A549 (cell line): Measurements from ENCODE around the gene DAB2. TPM values are rescaled to one million over a fixed set of nuclear protein-coding genes. Genes with fewer than 3 reads are reported as not detected.
A peak's percentile ranks its signal among the peaks of the same experiment; 100 is the strongest.

Experiments
- ATAC-seq, 2 experiments: fragments of 200-7000 bp in 1 of 2; fragments of >200 bp in 1 of 2; cut with Nextera tagmentation in 1 of 2; cut with Tn5 transposase in 1 of 2; 3 replicates each; pipeline versions ENCODE4 v1.8.0 to v1.9.1; 2018 to 2020; ENCODE audit warnings: mild to moderate bottlenecking in 1 of 2, moderate library complexity in 1 of 2
- CTCF ChIA-PET: fragments of 300-600 bp; sonication (Branson Sonifier 250); formaldehyde crosslinking; extraction: SDS; loops from one replicate; lab custom pipeline; 2021; ENCODE audit warnings: antibody characterized with exemption, inconsistent platforms; lab: Yijun Ruan, JAX
- POLR2A ChIA-PET: fragments of 350-600 bp; formaldehyde crosslinking; extraction: SDS; loops from one replicate; lab custom pipeline; 2021; ENCODE audit warnings: antibody characterized with exemption, inconsistent platforms; lab: Yijun Ruan, JAX
- DNase-seq, 2 experiments: peaks; one replicate each; pipeline versions ENCODE4 v3.0.0 to v3.0.0-alpha.2; 2011 to 2016; ENCODE audit warnings: low read depth in 1 of 2, low spot score in 1 of 2
- FAIRE-seq: peaks from 2 replicates; lab custom pipeline; 2011; peaks lifted over from hg19 to GRCh38; lab: Jason Lieb, UNC
- H3K27ac ChIP-seq, 2 experiments: fragments of >200 bp; sonication (Bioruptor Twin); formaldehyde crosslinking; 3 replicates each; pipeline ENCODE4 v1.5.1; 2016 to 2017
- H3K4me1 ChIP-seq: fragments of >200 bp; sonication (Bioruptor Twin); formaldehyde crosslinking; 3 replicates; pipeline ENCODE4 v1.6.1; 2016
- H3K4me2 ChIP-seq: fragments of >200 bp; sonication (Bioruptor Twin); formaldehyde crosslinking; 3 replicates; pipeline ENCODE4 v1.6.1; 2016
- H3K4me3 ChIP-seq: fragments of >200 bp; sonication (Bioruptor Twin); formaldehyde crosslinking; 3 replicates; pipeline ENCODE4 v1.5.1; 2016
- H3K9me3 ChIP-seq: fragments of >200 bp; sonication (Bioruptor Twin); formaldehyde crosslinking; 3 replicates; pipeline ENCODE4 v1.6.1; 2016
- EHMT2 ChIP-seq: fragments of 200-600 bp; sonication (generic); IDR thresholded peaks from 2 replicates; pipeline ENCODE4 v1.6.1; 2016; ENCODE audit warnings: antibody characterized with exemption, low read depth, mild to moderate bottlenecking, moderate library complexity
- FOSL2 ChIP-seq, 2 experiments: fragments of 450-650 bp in 1 of 2; fragments of >200 bp in 1 of 2; sonication (Bioruptor Twin) in 1 of 2; formaldehyde crosslinking; IDR thresholded peaks; 2 replicates each; pipeline versions ENCODE4 v1.5.0 to v1.6.1; 2016 to 2020; ENCODE audit warnings: mild to moderate bottlenecking in 1 of 2, moderate library complexity in 1 of 2
- HOXA7 ChIP-seq: fragments of 250-450 bp; sonication (Bioruptor Pico); IDR thresholded peaks from 2 replicates; pipeline ENCODE4 v1.5.0; 2020; ENCODE audit warnings: mild to moderate bottlenecking, moderate library complexity
- HOXB13 ChIP-seq: fragments of 250-450 bp; sonication (Bioruptor Pico); IDR thresholded peaks from 2 replicates; pipeline ENCODE4 v1.5.0; 2020; ENCODE audit warnings: low read depth, mild to moderate bottlenecking, moderate library complexity
- JUNB ChIP-seq: fragments of >200 bp; sonication (Bioruptor Twin); formaldehyde crosslinking; IDR thresholded peaks from 2 replicates; pipeline ENCODE4 v1.6.1; 2016
- KDM5A ChIP-seq: fragments of 200-600 bp; sonication (generic); IDR thresholded peaks from 2 replicates; pipeline ENCODE4 v1.6.1; 2016; ENCODE audit warnings: antibody characterized with exemption, mild to moderate bottlenecking
- MAZ ChIP-seq: fragments of 150-350 bp; IDR thresholded peaks from 2 replicates; pipeline ENCODE4 v1.6.1; 2014; ENCODE audit warnings: antibody characterized with exemption, low read depth, low read length, borderline replicate concordance
- RAD21 ChIP-seq, 2 experiments: fragments of >200 bp in 1 of 2; sonication (Bioruptor Twin) in 1 of 2; formaldehyde crosslinking in 1 of 2; IDR thresholded peaks in 1 of 2; conservative IDR thresholded peaks in 1 of 2; 2 replicates in 1 of 2; 3 replicates in 1 of 2; pipeline ENCODE4 v1.6.1; 2012 to 2018; ENCODE audit warnings: inconsistent platforms in 1 of 2
- RARB ChIP-seq: fragments of 250-450 bp; sonication (Bioruptor Pico); IDR thresholded peaks from 2 replicates; pipeline ENCODE4 v1.8.0; 2021; ENCODE audit warnings: mild to moderate bottlenecking, moderate library complexity
- RFX5 ChIP-seq: fragments of 450-650 bp; IDR thresholded peaks from 2 replicates; pipeline ENCODE4 v1.7.1; 2014; ENCODE audit warnings: antibody characterized with exemption, mild to moderate bottlenecking, moderate library complexity
- RNF2 ChIP-seq: fragments of 200-600 bp; sonication (generic); IDR thresholded peaks from 2 replicates; pipeline ENCODE4 v1.6.1; 2016; ENCODE audit warnings: low read depth, mild to moderate bottlenecking, antibody characterized with exemption, moderate library complexity, borderline replicate concordance
- SMC3 ChIP-seq: fragments of >200 bp; sonication (Bioruptor Twin); formaldehyde crosslinking; IDR thresholded peaks from 3 replicates; pipeline ENCODE4 v1.6.1; 2018; ENCODE audit warnings: inconsistent platforms
- SREBF2 ChIP-seq: fragments of 450-650 bp; IDR thresholded peaks from 2 replicates; pipeline ENCODE4 v1.6.1; 2014; ENCODE audit warnings: mild to moderate bottlenecking, moderate library complexity
- ZNF302 ChIP-seq: fragments of 250-450 bp; sonication (Bioruptor Pico); IDR thresholded peaks from 2 replicates; pipeline ENCODE4 v1.9.0; 2021; ENCODE audit warnings: inconsistent platforms, mild to moderate bottlenecking, moderate library complexity
- WGBS: methylation state at CpG from one replicate; pipeline ENCODE4 v1.1.6; 2017; ENCODE audit errors: missing lambda C conversion rate; 5-methylcytosine and 5-hydroxymethylcytosine counted together
- polyA plus RNA-seq, 4 experiments: library from polyadenylated mRNA; depleted of rRNA in 3 of 4; stranded (reverse); fragments of >200 nt; fragmentation: RNase III in 1 of 4; extraction: RNeasy Plus Mini Kit Qiagen cat#74134 plus additional on column Dnase treatment in 1 of 4; gene quantifications; 2 replicates in 3 of 4; 3 replicates in 1 of 4; pipeline ENCODE4 v1.2.3, GENCODE V29; 2011 to 2017
- TF ChIP-seq, protein P1 (sequence below): fragments of >200 bp; sonication (Bioruptor Twin); formaldehyde crosslinking; IDR thresholded peaks from 2 replicates; pipeline ENCODE4 v1.6.1; 2016
- TF ChIP-seq, protein P2 (sequence below): fragments of 200-600 bp; sonication (generic); IDR thresholded peaks from 2 replicates; pipeline ENCODE4 v1.6.1; 2016; ENCODE audit warnings: antibody characterized with exemption, mild to moderate bottlenecking, moderate library complexity
- TF ChIP-seq, protein P3 (sequence below): IDR thresholded peaks from 2 replicates; pipeline ENCODE4 v1.6.1; 2012

Gene DAB2
- polyA plus RNA-seq, 2 of the 4 experiments (the other 2 are of a cell fraction): 13.6 to 17.1 TPM

DNA sequence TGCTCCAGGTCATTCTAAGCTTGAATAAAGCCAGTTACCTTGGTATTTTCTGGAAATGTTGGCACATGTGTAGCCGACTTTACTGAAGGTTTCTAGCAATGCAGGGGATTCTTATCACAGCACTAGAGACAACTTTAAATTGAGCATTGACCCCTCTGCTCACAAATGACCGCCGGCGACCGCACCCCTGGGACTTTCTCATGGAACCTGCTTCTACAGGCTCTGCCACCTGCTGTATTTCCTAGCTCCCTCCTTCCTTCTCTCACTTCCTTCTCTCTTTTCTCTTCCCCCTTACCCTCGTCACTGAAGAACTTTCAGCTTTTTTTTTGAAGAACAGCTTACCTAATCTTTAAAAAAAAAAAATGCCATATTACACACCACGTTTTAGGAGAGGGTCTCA is 30.9 kb upstream of the DAB2 start:
- FAIRE-seq: no peak
- POLR2A ChIA-PET: no interaction called here
- Histone ChIP-seq H3K4me2 (no peak overlapping the region), H3K4me1 (peaks cover 42% of the 10 kb centered on the region), H3K27ac (no peak overlapping the region), H3K9me3 (no peaks in the 10 kb centered on the region)
- DNase-seq: no peak
- TF ChIP-seq MAZ (no peak), ZNF302 (CRISPR knock-in tag) (no peak), HOXA7 (no peak), RFX5 (no peak), SMC3 (no peak), HOXB13 (CRISPR knock-in tag) (no peak), SREBF2 (no peak), RNF2 (no peak)
- TF ChIP-seq, protein P1, sequence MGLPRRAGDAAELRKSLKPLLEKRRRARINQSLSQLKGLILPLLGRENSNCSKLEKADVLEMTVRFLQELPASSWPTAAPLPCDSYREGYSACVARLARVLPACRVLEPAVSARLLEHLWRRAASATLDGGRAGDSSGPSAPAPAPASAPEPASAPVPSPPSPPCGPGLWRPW: no peak
- TF ChIP-seq, protein P2, sequence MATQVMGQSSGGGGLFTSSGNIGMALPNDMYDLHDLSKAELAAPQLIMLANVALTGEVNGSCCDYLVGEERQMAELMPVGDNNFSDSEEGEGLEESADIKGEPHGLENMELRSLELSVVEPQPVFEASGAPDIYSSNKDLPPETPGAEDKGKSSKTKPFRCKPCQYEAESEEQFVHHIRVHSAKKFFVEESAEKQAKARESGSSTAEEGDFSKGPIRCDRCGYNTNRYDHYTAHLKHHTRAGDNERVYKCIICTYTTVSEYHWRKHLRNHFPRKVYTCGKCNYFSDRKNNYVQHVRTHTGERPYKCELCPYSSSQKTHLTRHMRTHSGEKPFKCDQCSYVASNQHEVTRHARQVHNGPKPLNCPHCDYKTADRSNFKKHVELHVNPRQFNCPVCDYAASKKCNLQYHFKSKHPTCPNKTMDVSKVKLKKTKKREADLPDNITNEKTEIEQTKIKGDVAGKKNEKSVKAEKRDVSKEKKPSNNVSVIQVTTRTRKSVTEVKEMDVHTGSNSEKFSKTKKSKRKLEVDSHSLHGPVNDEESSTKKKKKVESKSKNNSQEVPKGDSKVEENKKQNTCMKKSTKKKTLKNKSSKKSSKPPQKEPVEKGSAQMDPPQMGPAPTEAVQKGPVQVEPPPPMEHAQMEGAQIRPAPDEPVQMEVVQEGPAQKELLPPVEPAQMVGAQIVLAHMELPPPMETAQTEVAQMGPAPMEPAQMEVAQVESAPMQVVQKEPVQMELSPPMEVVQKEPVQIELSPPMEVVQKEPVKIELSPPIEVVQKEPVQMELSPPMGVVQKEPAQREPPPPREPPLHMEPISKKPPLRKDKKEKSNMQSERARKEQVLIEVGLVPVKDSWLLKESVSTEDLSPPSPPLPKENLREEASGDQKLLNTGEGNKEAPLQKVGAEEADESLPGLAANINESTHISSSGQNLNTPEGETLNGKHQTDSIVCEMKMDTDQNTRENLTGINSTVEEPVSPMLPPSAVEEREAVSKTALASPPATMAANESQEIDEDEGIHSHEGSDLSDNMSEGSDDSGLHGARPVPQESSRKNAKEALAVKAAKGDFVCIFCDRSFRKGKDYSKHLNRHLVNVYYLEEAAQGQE: no peak
- TF ChIP-seq, all 56 proteins: peak for 0
- CTCF ChIA-PET: interaction anchor here (0.7 to 2.3 kb wide), 5 partner anchors 14 to 92 kb away, joined by 3 to 7 read pairs (median 4); partner anchors contain the start of gene DAB2
- H3K4me3 ChIP-seq: no peak overlapping the region
- ATAC-seq: no peak
- 73% methylated on average over 7 of the region's 7 CpGs for WGBS

DNA sequence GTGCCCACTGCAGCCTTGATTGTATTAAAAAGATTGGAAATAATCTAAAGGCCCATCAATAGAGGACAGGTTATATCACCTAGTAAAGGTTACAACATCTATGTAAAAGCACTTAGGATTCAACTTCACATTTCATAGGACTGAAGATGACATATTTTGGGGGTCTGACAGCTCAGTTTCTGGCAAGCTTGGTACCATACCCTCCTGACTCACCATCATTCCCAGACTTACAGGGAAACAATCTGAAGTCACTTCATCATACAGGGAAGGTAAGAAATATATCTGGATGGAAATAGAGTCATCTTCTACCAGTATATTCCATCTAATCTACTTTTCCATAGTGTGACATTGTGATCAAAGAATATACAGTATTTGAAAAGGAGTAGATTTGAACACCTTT is 28.8 kb upstream of the DAB2 start:
- no peaks in the 10 kb centered on the region for H3K9me3 ChIP-seq
- peak in 1 of 2 experiments; percentile 23 for DNase-seq
- no peak overlapping the region for H3K4me3 ChIP-seq
- ChIA-PET POLR2A (no interaction called here), CTCF (interaction anchor here (1.2 kb wide), 1 partner anchor 77 kb away, joined by 3 read pairs; no protein-coding TSS in a partner anchor)
- H3K4me2 ChIP-seq: peak overlapping the region; percentile 60; the same call in 2 of the 3 replicates
- no peak for TF ChIP-seq ZNF302 (CRISPR knock-in tag)
- TF ChIP-seq, protein P2: no peak
- no peak for TF ChIP-seq HOXB13 (CRISPR knock-in tag)
- TF ChIP-seq KDM5A: no peak
- TF ChIP-seq, protein P3, sequence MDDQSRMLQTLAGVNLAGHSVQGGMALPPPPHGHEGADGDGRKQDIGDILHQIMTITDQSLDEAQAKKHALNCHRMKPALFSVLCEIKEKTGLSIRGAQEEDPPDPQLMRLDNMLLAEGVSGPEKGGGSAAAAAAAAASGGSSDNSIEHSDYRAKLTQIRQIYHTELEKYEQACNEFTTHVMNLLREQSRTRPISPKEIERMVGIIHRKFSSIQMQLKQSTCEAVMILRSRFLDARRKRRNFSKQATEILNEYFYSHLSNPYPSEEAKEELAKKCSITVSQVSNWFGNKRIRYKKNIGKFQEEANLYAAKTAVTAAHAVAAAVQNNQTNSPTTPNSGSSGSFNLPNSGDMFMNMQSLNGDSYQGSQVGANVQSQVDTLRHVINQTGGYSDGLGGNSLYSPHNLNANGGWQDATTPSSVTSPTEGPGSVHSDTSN: no peak
- no peak for TF ChIP-seq FOSL2 (IDR thresholded peaks at IDR 0.05)
- TF ChIP-seq FOSL2 (CRISPR knock-in tag; IDR thresholded peaks at IDR 0.05): no peak
- TF ChIP-seq RARB (CRISPR knock-in tag): no peak
- no peak for TF ChIP-seq MAZ
- TF ChIP-seq EHMT2: no peak
- TF ChIP-seq RAD21 (conservative IDR thresholded peaks at IDR 0.05 in 1 of 2, IDR thresholded peaks at IDR 0.05 in 1 of 2): no peak
- no peak for TF ChIP-seq JUNB
- ATAC-seq: peak in 1 of 2 experiments; percentile 42; a peak in 1 of 6 replicates
- peak overlapping the region in 1 of 2 experiments; percentile 62; a peak in 1 of 6 replicates for H3K27ac ChIP-seq
- peaks cover 28% of the 10 kb centered on the region for H3K4me1 ChIP-seq
- FAIRE-seq: no peak
